ENCODE data around the gene MTA2. TPM values are rescaled to one million over a fixed set of nuclear protein-coding genes. Genes with fewer than 3 reads are reported as not detected.
"Not testable (repeated sequence)": the region's sequence is repeated elsewhere in the genome, so short reads cannot be mapped to it uniquely, and the experiment has no call there.

MTA2 gene
- total RNA-seq, 1 donor from 2014 or later: 26.3 TPM

DNA sequence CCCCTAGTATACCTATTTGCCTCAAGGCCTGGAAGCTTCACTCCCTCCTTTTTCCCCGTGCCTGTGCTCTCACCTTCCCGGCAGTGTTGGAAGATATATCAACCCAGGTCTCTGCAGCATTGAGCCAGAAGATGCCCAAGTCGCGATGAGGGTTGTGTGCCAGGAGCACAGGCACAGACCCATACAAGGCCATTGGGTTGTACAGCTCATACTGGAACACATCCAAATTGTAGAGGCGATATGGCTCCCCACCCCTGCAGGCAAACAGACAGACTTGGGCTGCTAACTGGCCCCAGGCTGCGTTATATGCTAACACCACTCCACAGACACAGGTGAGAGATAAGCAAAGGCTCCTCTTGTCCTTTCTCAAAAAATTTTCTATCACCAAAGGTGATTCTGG lies 30.8 kb upstream of the MTA2 start:
- intact Hi-C loops (cut with micrococcal nuclease): no loop called here
- peaks cover 100% of the 10 kb centered on the region for H3K36me3 ChIP-seq
- TF ChIP-seq, protein P1, sequence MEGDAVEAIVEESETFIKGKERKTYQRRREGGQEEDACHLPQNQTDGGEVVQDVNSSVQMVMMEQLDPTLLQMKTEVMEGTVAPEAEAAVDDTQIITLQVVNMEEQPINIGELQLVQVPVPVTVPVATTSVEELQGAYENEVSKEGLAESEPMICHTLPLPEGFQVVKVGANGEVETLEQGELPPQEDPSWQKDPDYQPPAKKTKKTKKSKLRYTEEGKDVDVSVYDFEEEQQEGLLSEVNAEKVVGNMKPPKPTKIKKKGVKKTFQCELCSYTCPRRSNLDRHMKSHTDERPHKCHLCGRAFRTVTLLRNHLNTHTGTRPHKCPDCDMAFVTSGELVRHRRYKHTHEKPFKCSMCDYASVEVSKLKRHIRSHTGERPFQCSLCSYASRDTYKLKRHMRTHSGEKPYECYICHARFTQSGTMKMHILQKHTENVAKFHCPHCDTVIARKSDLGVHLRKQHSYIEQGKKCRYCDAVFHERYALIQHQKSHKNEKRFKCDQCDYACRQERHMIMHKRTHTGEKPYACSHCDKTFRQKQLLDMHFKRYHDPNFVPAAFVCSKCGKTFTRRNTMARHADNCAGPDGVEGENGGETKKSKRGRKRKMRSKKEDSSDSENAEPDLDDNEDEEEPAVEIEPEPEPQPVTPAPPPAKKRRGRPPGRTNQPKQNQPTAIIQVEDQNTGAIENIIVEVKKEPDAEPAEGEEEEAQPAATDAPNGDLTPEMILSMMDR (IDR thresholded peaks at IDR 0.05; ENCODE audit: borderline replicate concordance): no peak
- DNase-seq: no peak
- no peak overlapping the region for H3K4me3 ChIP-seq
- no peaks in the 10 kb centered on the region for H3K4me1 ChIP-seq
- H3K9me3 ChIP-seq (replicated peaks): no peaks in the 10 kb centered on the region
- H3K27ac ChIP-seq (replicated peaks): no peak overlapping the region
- no peaks in the 10 kb centered on the region for H3K27me3 ChIP-seq (ENCODE audit: low read depth)

DNA sequence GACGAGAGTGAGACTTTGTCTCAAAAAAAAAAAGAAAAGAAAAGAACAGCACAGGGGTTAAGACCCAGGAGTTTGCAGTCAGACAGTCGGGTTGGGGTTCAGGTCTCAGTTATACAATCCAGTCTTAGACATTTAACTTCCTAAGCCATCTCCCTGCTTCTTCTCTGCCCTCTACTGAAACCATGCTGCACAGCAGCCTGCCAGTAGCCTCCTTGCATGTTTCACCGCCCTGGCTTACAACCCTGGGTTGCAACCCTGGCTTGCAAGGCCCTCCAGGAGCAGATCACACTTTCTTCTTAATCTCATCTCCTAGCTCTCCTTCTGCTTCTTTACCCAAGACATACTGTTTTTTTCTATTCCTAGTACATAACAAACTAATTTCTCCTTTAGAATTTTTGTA lies 26.0 kb upstream of the MTA2 start:
- intact Hi-C loops (cut with micrococcal nuclease): no loop called here
- no peak for DNase-seq
- Histone ChIP-seq H3K4me3 (no peak overlapping the region), H3K27ac (replicated peaks) (no peak overlapping the region), H3K36me3 (peaks cover 78% of the 10 kb centered on the region), H3K27me3 (ENCODE audit: low read depth) (no peaks in the 10 kb centered on the region), H3K9me3 (replicated peaks) (no peaks in the 10 kb centered on the region), H3K4me1 (peaks cover under 1% of the 10 kb centered on the region)
- TF ChIP-seq, protein P1 (IDR thresholded peaks at IDR 0.05; ENCODE audit: borderline replicate concordance): no peak

DNA sequence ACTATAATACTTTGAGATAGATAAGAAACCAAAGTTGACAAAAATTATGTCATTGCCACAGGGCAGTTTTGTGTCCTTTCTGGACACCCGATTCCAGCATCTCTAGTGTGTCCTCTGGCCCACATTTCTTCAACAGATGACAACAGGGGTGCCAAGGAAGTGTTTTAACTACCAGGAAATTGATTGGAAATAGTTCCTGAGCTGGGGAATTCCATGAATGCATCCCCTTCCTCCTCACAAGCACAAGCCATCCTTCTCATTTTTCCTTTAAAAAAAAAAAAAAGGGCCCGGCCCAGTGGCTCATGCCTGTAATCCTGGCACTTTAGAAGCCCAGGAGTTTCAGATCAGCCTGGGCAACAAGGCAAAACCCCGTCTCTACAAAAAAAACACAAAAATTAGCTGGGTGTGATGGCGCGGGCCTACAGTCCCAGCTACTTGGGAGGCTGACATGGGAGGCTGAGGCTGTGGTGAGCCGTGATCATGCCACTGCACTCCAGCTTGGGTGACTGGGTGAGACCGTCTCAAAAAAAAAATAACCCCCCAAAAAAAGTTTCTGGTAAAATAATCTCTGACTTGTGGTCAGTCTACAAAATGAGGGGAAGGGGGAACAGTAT lies 20.9 kb upstream of the MTA2 start:
- DNase-seq: no peak
- H3K9me3 ChIP-seq (replicated peaks): no peaks in the 10 kb centered on the region
- peak overlapping the region; percentile 91 for H3K27ac ChIP-seq (replicated peaks)
- peaks cover 29% of the 10 kb centered on the region for H3K4me1 ChIP-seq
- intact Hi-C loops (cut with micrococcal nuclease): no loop called here
- peak overlapping the region; percentile 83 for H3K4me3 ChIP-seq
- H3K36me3 ChIP-seq: peaks cover 27% of the 10 kb centered on the region
- TF ChIP-seq, protein P1 (IDR thresholded peaks at IDR 0.05; ENCODE audit: borderline replicate concordance): no peak
- H3K27me3 ChIP-seq (ENCODE audit: low read depth): no peaks in the 10 kb centered on the region

DNA sequence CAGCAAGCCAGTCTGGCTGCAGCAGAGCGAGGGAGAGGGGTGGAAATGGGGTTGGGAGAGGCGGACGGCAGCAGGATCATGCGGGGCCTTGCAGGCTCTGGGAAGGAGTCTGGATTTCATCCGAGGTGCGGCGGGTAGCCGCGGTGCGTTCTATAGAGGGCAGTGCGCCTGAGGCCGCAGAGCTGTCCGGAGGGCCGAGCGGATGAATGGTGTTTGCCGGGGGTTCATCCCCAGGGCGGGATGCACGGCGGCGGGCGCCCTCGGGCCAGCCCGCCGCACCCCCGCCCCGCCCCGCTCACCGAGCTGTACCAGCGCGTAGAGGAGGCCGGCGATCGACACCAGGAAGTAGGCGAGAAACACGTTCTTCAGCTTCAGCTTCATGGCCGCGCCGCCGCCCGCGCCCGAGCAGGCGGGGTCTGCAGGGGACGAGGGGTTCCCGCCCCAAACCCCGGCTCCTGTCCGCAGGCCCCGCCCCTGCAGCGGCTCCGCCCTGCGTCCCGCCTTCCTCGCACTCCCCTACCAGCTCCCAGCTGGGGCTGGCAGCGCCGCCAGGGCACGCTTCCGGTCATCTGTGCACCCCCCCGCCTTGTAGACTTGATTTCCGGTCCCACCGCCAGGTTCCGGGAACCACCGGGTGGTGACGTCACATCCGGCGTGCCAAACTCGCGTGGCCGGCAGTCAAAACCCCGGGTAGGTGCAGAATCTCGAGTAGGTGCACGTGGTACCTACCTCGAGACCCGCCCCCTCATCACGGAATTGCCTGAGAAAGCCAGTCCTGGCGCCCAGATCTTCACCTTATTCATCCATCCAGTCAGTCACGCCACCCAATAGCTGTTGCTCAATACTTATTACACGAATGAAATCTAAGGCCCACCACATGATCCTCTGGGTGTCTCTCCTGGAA lies 20.2 kb upstream of the MTA2 start, which contains the start of gene B3GAT3:
Gene B3GAT3, minus strand, starts transcription at position 420 of the 904 bp plus-strand sequence. Its CDS starts 39 bp downstream, at position 381.
- Histone ChIP-seq H3K27ac (replicated peaks) (peak within 1 kb of the TSS; percentile 91), H3K27me3 (ENCODE audit: low read depth) (no peaks in the 10 kb centered on the region), H3K4me1 (peaks cover 29% of the 10 kb centered on the region), H3K4me3 (peak within 1 kb of the TSS; percentile 83), H3K36me3 (peaks cover 28% of the 10 kb centered on the region), H3K9me3 (replicated peaks) (no peaks in the 10 kb centered on the region)
- intact Hi-C loops (cut with micrococcal nuclease): no loop called here
- peak; percentile 98 for DNase-seq
- TF ChIP-seq, protein P1 (IDR thresholded peaks at IDR 0.05; ENCODE audit: borderline replicate concordance): peak; percentile 25

DNA sequence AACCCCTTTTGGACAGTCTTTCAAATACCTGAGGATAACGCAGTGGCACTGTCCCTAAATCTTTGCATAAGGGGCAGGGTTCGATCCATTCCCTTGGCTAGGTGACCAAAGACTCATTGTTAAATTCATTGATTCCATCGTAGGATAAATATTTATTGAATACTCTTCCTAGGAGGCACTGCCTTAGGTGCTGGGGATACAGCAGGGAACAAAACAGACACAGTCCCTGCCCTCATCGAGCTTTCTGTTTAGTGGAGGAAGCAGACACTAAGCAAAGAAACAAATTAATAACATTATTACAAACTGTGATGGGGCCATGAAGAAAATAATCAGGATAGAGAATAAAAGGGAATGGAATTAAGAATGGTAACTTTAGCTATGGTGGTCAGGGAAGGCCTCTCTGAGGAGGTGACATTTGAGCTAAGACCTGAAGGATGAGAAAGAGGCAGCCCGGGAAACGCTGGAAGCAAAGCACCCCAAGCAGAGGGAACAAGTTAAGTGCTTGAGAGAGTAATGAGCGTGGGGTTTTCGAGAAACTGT lies 19.4 kb upstream of the MTA2 start:
- H3K27me3 ChIP-seq (ENCODE audit: low read depth): no peaks in the 10 kb centered on the region
- TF ChIP-seq, protein P1 (IDR thresholded peaks at IDR 0.05; ENCODE audit: borderline replicate concordance): no peak
- H3K9me3 ChIP-seq (replicated peaks): no peaks in the 10 kb centered on the region
- H3K36me3 ChIP-seq: peaks cover 28% of the 10 kb centered on the region
- peak overlapping the region; percentile 91 for H3K27ac ChIP-seq (replicated peaks)
- H3K4me3 ChIP-seq: peak overlapping the region; percentile 83
- intact Hi-C loops (cut with micrococcal nuclease): no loop called here
- peaks cover 29% of the 10 kb centered on the region for H3K4me1 ChIP-seq
- no peak for DNase-seq

DNA sequence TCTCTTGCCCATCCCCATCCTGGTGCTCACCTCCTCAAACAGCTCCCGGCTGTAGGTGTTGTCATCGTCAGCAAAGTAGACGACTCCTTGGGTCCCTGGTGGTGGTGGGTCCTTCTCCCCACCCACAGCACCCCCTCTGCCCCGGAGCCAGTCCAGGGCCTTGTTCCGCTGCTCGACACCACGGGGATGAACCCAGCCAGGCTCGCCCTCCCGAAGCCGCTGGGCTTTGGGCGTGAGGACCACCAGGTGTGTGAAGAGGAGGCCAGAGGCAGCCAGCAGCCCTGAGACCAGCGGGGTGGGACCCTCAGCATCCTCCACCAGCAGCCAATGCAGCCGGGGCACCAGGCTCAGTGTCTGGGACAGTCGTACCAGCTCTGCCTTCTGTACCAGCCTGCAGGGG lies 15.3 kb upstream of the MTA2 start:
- H3K27me3 ChIP-seq (ENCODE audit: low read depth); H3K4me3 ChIP-seq; H3K27ac ChIP-seq (replicated peaks); intact Hi-C loops (cut with micrococcal nuclease); DNase-seq; H3K9me3 ChIP-seq (replicated peaks): not testable (repeated sequence)
- peaks cover 25% of the 10 kb centered on the region for H3K36me3 ChIP-seq
- peaks cover 37% of the 10 kb centered on the region for H3K4me1 ChIP-seq
